Liver (tissue), 3 donors: ENCODE results near the gene CLEC17A.

Source experiments
- SP1 ChIP-seq: IDR thresholded peaks from 2 replicates; pipeline ENCODE4 v1.6.1; 2018; ENCODE audit warnings: antibody characterized with exemption, mild to moderate bottlenecking
- TF ChIP-seq, protein P1 (sequence below): fragments of 150-350 bp; IDR thresholded peaks from 2 replicates; pipeline ENCODE4 v1.5.1; 2017; ENCODE audit warnings: improper control_type of control experiment, low read depth, low read length; ENCODE audit not compliant: missing input control
- donor health status: healthy.
- donor health status: healthy.

DNA sequence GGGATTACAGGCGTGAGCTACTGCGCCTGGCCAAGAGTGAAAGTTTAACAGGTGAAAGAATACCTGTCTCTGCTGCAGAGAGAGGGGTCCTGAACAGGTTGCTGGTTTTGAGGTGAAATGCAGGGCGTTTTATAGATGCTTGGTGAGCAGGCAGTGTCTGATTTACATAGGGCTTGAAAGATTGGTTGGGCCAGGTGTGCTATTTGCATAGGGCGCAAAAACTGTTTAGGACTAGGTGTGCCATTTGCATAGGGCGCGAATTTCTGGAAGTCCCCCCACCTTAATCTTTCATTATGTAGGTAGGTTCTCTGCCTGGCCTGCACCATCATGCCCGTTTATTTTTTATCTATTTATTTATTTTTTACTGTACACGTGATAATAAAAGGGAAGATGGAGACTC, 6.5 kb upstream of the CLEC17A start:
- TF ChIP-seq, protein P1, sequence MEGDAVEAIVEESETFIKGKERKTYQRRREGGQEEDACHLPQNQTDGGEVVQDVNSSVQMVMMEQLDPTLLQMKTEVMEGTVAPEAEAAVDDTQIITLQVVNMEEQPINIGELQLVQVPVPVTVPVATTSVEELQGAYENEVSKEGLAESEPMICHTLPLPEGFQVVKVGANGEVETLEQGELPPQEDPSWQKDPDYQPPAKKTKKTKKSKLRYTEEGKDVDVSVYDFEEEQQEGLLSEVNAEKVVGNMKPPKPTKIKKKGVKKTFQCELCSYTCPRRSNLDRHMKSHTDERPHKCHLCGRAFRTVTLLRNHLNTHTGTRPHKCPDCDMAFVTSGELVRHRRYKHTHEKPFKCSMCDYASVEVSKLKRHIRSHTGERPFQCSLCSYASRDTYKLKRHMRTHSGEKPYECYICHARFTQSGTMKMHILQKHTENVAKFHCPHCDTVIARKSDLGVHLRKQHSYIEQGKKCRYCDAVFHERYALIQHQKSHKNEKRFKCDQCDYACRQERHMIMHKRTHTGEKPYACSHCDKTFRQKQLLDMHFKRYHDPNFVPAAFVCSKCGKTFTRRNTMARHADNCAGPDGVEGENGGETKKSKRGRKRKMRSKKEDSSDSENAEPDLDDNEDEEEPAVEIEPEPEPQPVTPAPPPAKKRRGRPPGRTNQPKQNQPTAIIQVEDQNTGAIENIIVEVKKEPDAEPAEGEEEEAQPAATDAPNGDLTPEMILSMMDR: no peak
- TF ChIP-seq SP1: no peak
